ENCODE measurements around the gene ADAM33.

ADAM33 gene

GRCh38 chr20:3652221-3652620 is 29.6 kb downstream of the ADAM33 start:
- FAIRE-seq (no peak), DNase-seq (ENCODE audit: extremely low spot score, insufficient read length, low read depth) (no peak)

- FAIRE-seq (no peak), DNase-seq (ENCODE audit: extremely low spot score, insufficient read length, low read depth) (no peak)
Measured at GRCh38 chr20:3651204-3651962, 30.4 kb downstream of the ADAM33 start.

- DNase-seq (ENCODE audit: extremely low spot score, insufficient read length, low read depth) (no peak), FAIRE-seq (no peak)
Measured at GRCh38 chr20:3648951-3649350, 32.9 kb downstream of the ADAM33 start.

- FAIRE-seq: no peak
- DNase-seq (ENCODE audit: extremely low spot score, insufficient read length, low read depth): no peak
Measured at GRCh38 chr20:3647473-3647872, 34.3 kb downstream of the ADAM33 start.

- DNase-seq (ENCODE audit: extremely low spot score, insufficient read length, low read depth) (no peak), FAIRE-seq (no peak)
Measured at GRCh38 chr20:3646651-3647050, 35.2 kb downstream of the ADAM33 start.

GRCh38 chr20:3646067-3646440 is 35.8 kb downstream of the ADAM33 start:
- DNase-seq (ENCODE audit: extremely low spot score, insufficient read length, low read depth): no peak
- no peak for FAIRE-seq

GRCh38 chr20:3645309-3646066 is 36.3 kb downstream of the ADAM33 start:
- no peak for FAIRE-seq
- DNase-seq (ENCODE audit: extremely low spot score, insufficient read length, low read depth): no peak

GRCh38 chr20:3640259-3640658 is 41.6 kb downstream of the ADAM33 start:
- DNase-seq (ENCODE audit: extremely low spot score, insufficient read length, low read depth) (no peak), FAIRE-seq (no peak)

- no peak for FAIRE-seq
- DNase-seq (ENCODE audit: extremely low spot score, insufficient read length, low read depth): no peak
Measured at GRCh38 chr20:3635346-3635745, 46.5 kb downstream of the ADAM33 start.

- FAIRE-seq (no peak), DNase-seq (ENCODE audit: extremely low spot score, insufficient read length, low read depth) (no peak)
Measured at GRCh38 chr20:3633913-3634478, 47.8 kb downstream of the ADAM33 start.

- DNase-seq (ENCODE audit: extremely low spot score, insufficient read length, low read depth): no peak
- no peak for FAIRE-seq
Measured at GRCh38 chr20:3632311-3633004, 49.4 kb downstream of the ADAM33 start.

- FAIRE-seq (no peak), DNase-seq (ENCODE audit: extremely low spot score, insufficient read length, low read depth) (no peak)
Measured at GRCh38 chr20:3631534-3631933, 50.3 kb downstream of the ADAM33 start.

- no peak for DNase-seq (ENCODE audit: extremely low spot score, insufficient read length, low read depth)
- FAIRE-seq: no peak
Measured at GRCh38 chr20:3630429-3630828, 51.4 kb downstream of the ADAM33 start.

GRCh38 chr20:3629893-3630292 is 51.9 kb downstream of the ADAM33 start:
- no peak for DNase-seq (ENCODE audit: extremely low spot score, insufficient read length, low read depth)
- no peak for FAIRE-seq

- DNase-seq (ENCODE audit: extremely low spot score, insufficient read length, low read depth) (no peak), FAIRE-seq (no peak)
Measured at GRCh38 chr20:3628502-3629314, 53.1 kb downstream of the ADAM33 start.

GRCh38 chr20:3627476-3627875 is 54.3 kb downstream of the ADAM33 start:
- FAIRE-seq (no peak), DNase-seq (ENCODE audit: extremely low spot score, insufficient read length, low read depth) (no peak)

GRCh38 chr20:3622406-3622805 is 59.4 kb downstream of the ADAM33 start:
- no peak for DNase-seq (ENCODE audit: extremely low spot score, insufficient read length, low read depth)
- FAIRE-seq: no peak

- FAIRE-seq (no peak), DNase-seq (ENCODE audit: extremely low spot score, insufficient read length, low read depth) (no peak)
Measured at GRCh38 chr20:3621111-3621510, 60.7 kb downstream of the ADAM33 start.

Data from GM18507 (cell line).